HCT116 (cell line): ENCODE data around the gene CDKAL1. TPM values are rescaled to one million over a fixed set of nuclear protein-coding genes. Genes with fewer than 3 reads are reported as not detected.

ENCODE experiments used
- ATAC-seq: fragments of 200-7000 bp; cut with Tn5 transposase; 2 replicates; pipeline ENCODE4 v1.9.1; 2020; ENCODE audit warnings: mild to moderate bottlenecking, moderate library complexity
- BruUV-seq: library from RNA; stranded (reverse); fragments of 400-500 nt; replicated peaks from 2 replicates; lab custom pipeline; 2021; lab: Mats Ljungman, UMichigan
- CTCF ChIA-PET: fragments of 300-600 bp; sonication (Branson Sonifier 250); formaldehyde crosslinking; loops from one replicate; lab custom pipeline; 2021; ENCODE audit warnings: antibody characterized with exemption; lab: Charles Lee
- POLR2A ChIA-PET: fragments of 300-600, 350-600 bp; sonication (Branson Sonifier 250); formaldehyde crosslinking; loops from one replicate; lab custom pipeline; 2021; ENCODE audit warnings: antibody characterized with exemption; lab: Charles Lee
- RAD21 ChIA-PET, 2 experiments: fragments of 300-600 bp; sonication (Branson Sonifier 250); formaldehyde crosslinking; loops; one replicate each; lab custom pipeline; 2023; ENCODE audit warnings: low total read pairs in 2 of 2; ENCODE audit not compliant: uncharacterized antibody in 2 of 2, unreplicated experiment in 2 of 2, low non-redundant PET in 1 of 2; lab: Charles Lee
- DNase-seq: peaks from one replicate; pipeline ENCODE4 v3.0.0-alpha.2; 2010; ENCODE audit warnings: low read depth, low spot score
- H2AFZ ChIP-seq: fragments of 200-600 bp; shearing (Covaris generic), sonication (generic); 2 replicates; pipeline ENCODE4 v1.6.1; 2017; ENCODE audit warnings: low read depth, mixed run types, mixed read lengths, antibody characterized with exemption, low read length; ENCODE audit not compliant: poor library complexity, severe bottlenecking
- H3K27ac ChIP-seq: 2 replicates; pipeline ENCODE4 v1.5.1; 2012; ENCODE audit warnings: low read depth, low read length
- H3K27me3 ChIP-seq: fragments of 200-600 bp; sonication (generic); 2 replicates; pipeline ENCODE4 v1.6.1; 2016; ENCODE audit warnings: mixed run types, low read length, mixed read lengths; ENCODE audit not compliant: insufficient read depth
- H3K36me3 ChIP-seq, 2 experiments: fragments of 200-500 bp in 1 of 2; fragments of 200-600 bp in 1 of 2; sonication (Bioruptor generic) in 1 of 2; sonication (generic) in 1 of 2; 2 replicates each; pipeline versions ENCODE4 v1.5.1 to v1.6.1; 2014 to 2016; ENCODE audit warnings: low read length in 2 of 2, inconsistent platforms in 1 of 2, mixed read lengths in 1 of 2, mixed run types in 1 of 2; ENCODE audit not compliant: insufficient read depth in 2 of 2, control insufficient read depth in 1 of 2
- H3K4me1 ChIP-seq, 2 experiments: fragments of 200-600 bp in 1 of 2; sonication (generic) in 1 of 2; 2 replicates each; pipeline versions ENCODE4 v1.5.1 to v1.6.1; 2012 to 2017; ENCODE audit warnings: low read length in 2 of 2, inconsistent platforms in 1 of 2, mild to moderate bottlenecking in 1 of 2, mixed read lengths in 1 of 2, mixed run types in 1 of 2, moderate library complexity in 1 of 2; ENCODE audit not compliant: insufficient read depth in 2 of 2, control insufficient read depth in 1 of 2
- H3K4me2 ChIP-seq: fragments of 200-600 bp; sonication (generic); 2 replicates; pipeline ENCODE4 v1.6.1; 2017; ENCODE audit warnings: mixed run types, low read length, mixed read lengths
- H3K4me3 ChIP-seq, 2 experiments: fragments of 200-600 bp in 1 of 2; sonication (generic) in 1 of 2; replicated peaks in 1 of 2; 2 replicates each; pipeline ENCODE4 v1.5.1; 2011 to 2016; ENCODE audit warnings: low read length in 2 of 2, control low read depth in 1 of 2, low read depth in 1 of 2, mild to moderate bottlenecking in 1 of 2, mixed read lengths in 1 of 2, mixed run types in 1 of 2
- H3K79me2 ChIP-seq: fragments of 200-600 bp; sonication (generic); 2 replicates; pipeline ENCODE4 v1.6.1; 2017; ENCODE audit warnings: mild to moderate bottlenecking, mixed run types, low read length, moderate library complexity, mixed read lengths; ENCODE audit not compliant: insufficient read depth
- H3K9ac ChIP-seq: fragments of 200-600 bp; sonication (generic); 2 replicates; pipeline ENCODE4 v1.6.1; 2016; ENCODE audit warnings: low read length, mixed read lengths
- H3K9me2 ChIP-seq: fragments of 200-600 bp; sonication (generic), shearing (Covaris generic); 2 replicates; pipeline ENCODE4 v1.6.1; 2017; ENCODE audit warnings: mixed run types, mild to moderate bottlenecking, moderate library complexity; ENCODE audit not compliant: insufficient read depth
- H3K9me3 ChIP-seq, 2 experiments: fragments of 200-500 bp in 1 of 2; fragments of 200-600 bp in 1 of 2; sonication (Bioruptor generic) in 1 of 2; sonication (generic) in 1 of 2; 2 replicates each; pipeline ENCODE4 v1.6.1; 2014 to 2017; ENCODE audit warnings: low read length in 2 of 2, mixed read lengths in 2 of 2, inconsistent platforms in 1 of 2, low read depth in 1 of 2, mild to moderate bottlenecking in 1 of 2, mixed run types in 1 of 2, moderate library complexity in 1 of 2; ENCODE audit not compliant: control insufficient read depth in 1 of 2, insufficient read depth in 1 of 2
- H4K20me1 ChIP-seq: fragments of 200-600 bp; sonication (generic), shearing (Covaris generic); 2 replicates; pipeline ENCODE4 v1.6.1; 2017; ENCODE audit warnings: mixed run types, mild to moderate bottlenecking, moderate library complexity; ENCODE audit not compliant: insufficient read depth
- CBX3 ChIP-seq: IDR thresholded peaks from 2 replicates; pipeline ENCODE4 v1.6.1; 2012; ENCODE audit warnings: low read depth
- CEBPB ChIP-seq: IDR thresholded peaks from 2 replicates; pipeline ENCODE4 v1.6.1; 2012; ENCODE audit warnings: low read depth
- CTCF ChIP-seq, 3 experiments: fragments of 200-600 bp in 1 of 3; sonication (generic) in 1 of 3; IDR thresholded peaks in 2 of 3; conservative IDR thresholded peaks in 1 of 3; 2 replicates each; pipeline ENCODE4 v1.5.1; 2012 to 2017; ENCODE audit warnings: low read depth in 2 of 3, low read length in 2 of 3, antibody characterized with exemption in 1 of 3, borderline replicate concordance in 1 of 3, control low read depth in 1 of 3, mild to moderate bottlenecking in 1 of 3, mixed read lengths in 1 of 3, mixed run types in 1 of 3, moderate library complexity in 1 of 3; ENCODE audit not compliant: insufficient read depth in 1 of 3
- ELF1 ChIP-seq: IDR thresholded peaks from 2 replicates; pipeline ENCODE4 v1.6.1; 2012; ENCODE audit warnings: low read depth, borderline replicate concordance
- FOSL1 ChIP-seq: IDR thresholded peaks from 2 replicates; pipeline ENCODE4 v1.6.1; 2012; ENCODE audit warnings: low read depth
- RAD21 ChIP-seq: IDR thresholded peaks from 2 replicates; pipeline ENCODE4 v1.6.1; 2012; ENCODE audit warnings: low read depth, mild to moderate bottlenecking
- REST ChIP-seq: IDR thresholded peaks from 2 replicates; pipeline ENCODE4 v1.6.1; 2012; ENCODE audit warnings: low read depth
- SP1 ChIP-seq: IDR thresholded peaks from 2 replicates; pipeline ENCODE4 v1.6.1; 2012; ENCODE audit warnings: low read depth
- SRF ChIP-seq: IDR thresholded peaks from 2 replicates; pipeline ENCODE4 v1.6.1; 2012; ENCODE audit warnings: low read depth
- TCF7L2 ChIP-seq: IDR thresholded peaks from 2 replicates; pipeline ENCODE4 v1.7.0; 2011; ENCODE audit warnings: borderline replicate concordance, inconsistent platforms; ENCODE audit not compliant: insufficient read depth, insufficient read length; ENCODE audit errors: extremely low read depth
- YY1 ChIP-seq: IDR thresholded peaks from 2 replicates; pipeline ENCODE4 v1.6.1; 2011; ENCODE audit warnings: low read length, low read depth, moderate library complexity, mild to moderate bottlenecking; ENCODE audit not compliant: insufficient replicate concordance; ENCODE audit errors: extremely low read depth
- ZBTB33 ChIP-seq: IDR thresholded peaks from 2 replicates; pipeline ENCODE4 v1.6.1; 2011; ENCODE audit warnings: mild to moderate bottlenecking, low read length, moderate library complexity; ENCODE audit not compliant: insufficient replicate concordance; ENCODE audit errors: extremely low read depth
- ZNF274 ChIP-seq: fragments of 200-500 bp; sonication (Bioruptor generic); IDR thresholded peaks from 2 replicates; pipeline ENCODE4 v1.6.1; 2014; ENCODE audit warnings: mild to moderate bottlenecking, low read depth, low read length, inconsistent platforms
- intact Hi-C: fragments of 100-400 bp; cut with micrococcal nuclease; formaldehyde crosslinking; loops from 2 replicates; pipeline ENCODE4 v1.10.0; 2022
- total RNA-seq: library from RNA; stranded (reverse); gene quantifications from one replicate; pipeline ENCODE4 v1.2.1, GENCODE V29; 2021; ENCODE audit not compliant: unreplicated experiment
- TF ChIP-seq, protein P1 (sequence below): IDR thresholded peaks from 2 replicates; pipeline ENCODE4 v1.6.1; 2012

The CDKAL1 gene
- total RNA-seq, 1 experiment from 2014 or later, result 14.9 TPM

DNA sequence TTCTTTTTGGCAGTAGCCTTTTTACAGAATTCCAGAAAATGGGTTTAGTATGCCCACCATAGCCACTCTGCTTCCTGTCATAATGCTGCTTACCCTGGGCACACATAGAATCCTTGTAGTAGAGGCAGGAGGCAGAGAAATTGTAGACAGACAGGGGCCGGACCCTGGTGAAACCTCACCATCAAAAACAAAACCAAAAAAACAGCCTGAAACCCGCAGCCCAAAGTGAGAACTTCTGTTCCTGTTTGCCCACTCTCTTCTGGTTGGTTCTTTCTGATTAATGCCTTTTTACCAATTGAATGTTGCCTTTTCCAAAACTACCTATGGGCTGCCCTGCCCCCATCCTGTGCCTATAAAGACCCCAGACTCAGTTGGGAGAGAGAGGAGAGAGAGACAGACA is 188.2 kb downstream of the CDKAL1 start:
- H3K9ac ChIP-seq, result no peak overlapping the region
- no peak overlapping the region for H3K27ac ChIP-seq
- no peaks in the 10 kb centered on the region for H3K9me2 ChIP-seq
- TF ChIP-seq RAD21, result no peak
- no peak for TF ChIP-seq CEBPB
- TF ChIP-seq SRF, result no peak
- no peak for TF ChIP-seq REST
- no peak for TF ChIP-seq ELF1
- no peak for TF ChIP-seq CTCF (IDR thresholded peaks at IDR 0.05 in 2 of 3, conservative IDR thresholded peaks at IDR 0.05 in 1 of 3; ENCODE audit: borderline replicate concordance in 1 of 3, insufficient read depth in 1 of 3, low read depth in 2 of 3, low read length in 2 of 3)
- no peak for TF ChIP-seq SP1
- TF ChIP-seq ZNF274, result no peak
- no peak for TF ChIP-seq CBX3
- TF ChIP-seq FOSL1, result no peak
- TF ChIP-seq, protein P1, sequence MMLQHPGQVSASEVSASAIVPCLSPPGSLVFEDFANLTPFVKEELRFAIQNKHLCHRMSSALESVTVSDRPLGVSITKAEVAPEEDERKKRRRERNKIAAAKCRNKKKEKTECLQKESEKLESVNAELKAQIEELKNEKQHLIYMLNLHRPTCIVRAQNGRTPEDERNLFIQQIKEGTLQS, result no peak
- TF ChIP-seq ZBTB33, result no peak
- TF ChIP-seq YY1, result no peak
- TF ChIP-seq TCF7L2, result no peak
- no peak for ATAC-seq
- H4K20me1 ChIP-seq, result no peaks in the 10 kb centered on the region
- H3K79me2 ChIP-seq, result 0 out of 2 replicates have a peak, but pooled peaks cover 7% of the 10 kb centered on the region
- no peaks in the 10 kb centered on the region for H3K27me3 ChIP-seq
- ChIA-PET POLR2A (no interaction called here), CTCF (no interaction called here), RAD21 (no interaction called here)
- no peak overlapping the region for H3K4me3 ChIP-seq
- no peaks in the 10 kb centered on the region for H3K9me3 ChIP-seq
- no peak overlapping the region for H2AFZ ChIP-seq
- no TSS peak for BruUV-seq
- no peak for DNase-seq
- H3K4me1 ChIP-seq, result no peaks in the 10 kb centered on the region
- H3K4me2 ChIP-seq, result no peak overlapping the region
- no peaks in the 10 kb centered on the region for H3K36me3 ChIP-seq
- intact Hi-C loops, result no loop called here
